ENCODE data around the gene KLK10.

DNA sequence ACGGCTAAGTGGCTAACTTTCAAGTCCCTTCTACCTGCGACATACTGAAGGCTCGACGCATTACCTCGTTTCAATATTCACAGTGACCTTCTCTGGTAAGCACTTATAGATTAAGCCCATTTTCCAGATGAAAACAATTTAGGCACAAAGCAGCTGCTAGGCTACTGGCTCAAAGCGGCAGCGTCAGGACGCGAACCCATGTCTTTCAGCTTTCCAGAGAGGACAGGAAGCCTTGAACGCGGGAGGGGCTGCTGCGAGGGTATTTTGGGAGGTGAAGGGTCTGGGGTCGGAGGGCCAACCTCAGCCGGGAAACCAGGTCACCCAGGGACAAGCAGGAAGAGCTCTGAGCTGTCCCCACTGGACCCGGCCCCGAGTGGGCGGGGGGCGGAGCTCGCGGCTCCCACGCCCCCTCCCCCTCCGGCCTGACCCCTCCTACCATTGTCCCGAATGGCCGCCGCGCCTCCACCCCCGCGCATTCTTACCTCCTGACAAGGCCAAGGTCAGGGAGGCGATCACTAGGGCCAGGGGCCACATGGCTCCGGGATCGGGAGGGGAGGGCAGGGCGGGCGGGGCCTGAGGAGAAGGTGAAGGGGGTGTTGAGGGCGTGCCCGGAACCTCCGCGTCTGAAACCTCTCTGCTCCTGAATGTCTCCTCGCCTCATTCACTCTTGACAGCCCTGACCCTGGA, 45.2 kb upstream of the KLK10 start, which contains the start of gene KLK13:
- TF ChIP-seq POLR2AphosphoS5 (IDR thresholded peaks at IDR 0.05) (no peak), CTCF (IDR thresholded peaks at IDR 0.05) (no peak), POLR2A (IDR thresholded peaks at IDR 0.05) (no peak), EP300 (IDR thresholded peaks at IDR 0.05) (no peak)

Measured in upper lobe of left lung (tissue), 4 donors.